SK-N-DZ (cell line): ENCODE data around the gene TBCCD1.
"Not testable (repeated sequence)": the region's sequence is repeated elsewhere in the genome, so short reads cannot be mapped to it uniquely, and the experiment has no call there.

ENCODE experiments used
- DNase-seq: peaks from one replicate; pipeline ENCODE4 v3.0.0-alpha.2; 2015; ENCODE audit warnings: low spot score

Gene TBCCD1

GRCh38 chr3:186520431-186520830, 46.7 kb downstream of the TBCCD1 start:
- DNase-seq: no peak

GRCh38 chr3:186519021-186519658, 48.0 kb downstream of the TBCCD1 start:
- DNase-seq: no peak

- no peak for DNase-seq
Observed at GRCh38 chr3:186517218-186517617, 49.9 kb downstream of the TBCCD1 start.

GRCh38 chr3:186516646-186517045, 50.5 kb downstream of the TBCCD1 start:
- DNase-seq: no peak

DNA sequence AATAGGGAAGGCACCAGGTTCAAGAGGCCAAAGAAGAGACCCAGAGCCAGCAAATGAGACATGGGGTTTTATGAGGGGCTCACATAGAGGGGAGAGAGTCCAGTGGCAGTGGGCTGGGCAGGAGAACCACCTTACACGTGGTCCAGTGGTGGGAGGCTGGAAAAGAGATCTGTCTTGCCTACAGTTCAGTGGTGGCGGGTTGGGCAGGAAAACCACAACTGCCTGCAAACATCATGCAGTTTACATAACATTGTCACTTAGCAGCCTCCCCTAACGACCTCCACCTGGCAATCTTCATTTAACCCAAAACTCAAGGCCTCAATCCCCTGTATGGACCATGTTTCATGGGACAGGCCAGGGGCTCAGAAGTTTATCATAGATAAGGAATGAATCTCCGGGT, 52.0 kb downstream of the TBCCD1 start:
- DNase-seq: no peak

GRCh38 chr3:186514296-186515002, 52.7 kb downstream of the TBCCD1 start:
- no peak for DNase-seq

- no peak for DNase-seq
Observed at GRCh38 chr3:186513386-186513785, 53.8 kb downstream of the TBCCD1 start.

DNA sequence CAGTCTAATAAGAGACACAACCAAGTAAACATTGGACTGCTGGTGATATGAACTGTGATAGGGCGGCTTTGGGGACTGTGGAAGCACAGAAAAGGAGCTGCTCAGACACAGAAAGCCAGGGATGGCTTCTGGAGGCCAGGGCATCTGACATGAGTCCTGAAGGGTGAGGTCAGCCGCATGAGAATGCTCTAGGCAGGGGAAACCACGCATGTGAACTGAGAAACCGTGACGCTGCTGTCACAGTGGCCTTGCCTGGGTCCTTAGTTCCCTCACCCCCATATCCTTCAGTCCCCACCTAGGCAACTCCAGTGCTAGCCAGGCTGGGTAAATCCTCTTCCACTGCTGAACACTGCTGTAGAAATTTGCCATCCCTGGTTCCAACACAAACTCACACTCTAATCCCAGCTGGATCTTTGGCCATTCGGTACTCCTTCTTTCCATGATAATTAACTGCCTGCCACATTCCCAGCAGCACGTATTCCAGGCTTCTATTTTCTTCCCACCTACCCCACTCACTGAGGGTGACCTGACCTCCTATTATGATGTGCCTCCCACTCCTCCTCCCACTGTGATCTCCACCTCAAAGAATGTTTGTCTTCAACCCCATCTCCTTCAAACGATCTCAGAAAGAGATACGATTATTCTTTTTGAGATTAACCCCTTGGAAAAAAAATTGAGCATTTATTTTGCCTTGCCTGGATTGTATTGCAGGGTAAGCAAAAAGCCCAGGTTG, 54.4 kb downstream of the TBCCD1 start:
- DNase-seq: no peak

DNA sequence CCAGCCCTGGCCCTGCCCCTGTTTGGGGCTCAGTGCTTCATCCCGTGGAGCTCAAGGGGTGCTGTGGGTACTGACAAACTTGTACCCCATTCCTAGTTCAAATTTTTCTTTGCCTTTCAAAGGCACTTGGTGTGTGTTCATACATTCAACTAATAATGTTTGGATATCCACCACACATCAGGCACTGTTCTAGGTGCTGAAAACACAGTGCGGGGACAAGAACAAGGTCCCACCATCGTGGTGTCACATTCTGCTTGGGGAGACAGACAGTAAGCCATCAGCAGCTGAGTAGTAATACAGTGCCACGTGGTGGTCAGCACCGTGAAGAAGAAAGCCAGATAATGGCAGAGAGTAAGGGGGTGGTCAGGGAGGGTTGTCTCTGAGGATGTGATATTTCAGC, 55.4 kb downstream of the TBCCD1 start:
- no peak for DNase-seq

DNA sequence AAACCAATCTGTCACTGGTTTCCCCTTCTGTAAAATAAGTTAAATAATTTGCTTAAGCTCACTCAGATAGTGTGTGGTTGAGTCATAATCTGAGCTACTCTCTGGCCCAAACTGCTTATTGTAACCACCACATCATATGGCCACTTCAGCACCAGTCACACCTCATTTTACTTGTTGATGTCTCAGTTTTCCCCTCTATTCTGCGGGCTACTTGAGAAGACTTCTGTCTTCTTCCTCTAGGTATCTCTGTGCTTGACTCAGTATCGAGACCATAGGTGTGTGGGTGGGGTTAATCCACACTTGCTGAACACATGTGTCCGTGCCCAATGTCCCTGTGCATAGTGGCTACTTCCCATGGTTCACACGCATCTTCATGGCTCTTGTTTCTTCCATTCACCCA, 55.9 kb downstream of the TBCCD1 start:
- DNase-seq: no peak

- no peak for DNase-seq
Observed at GRCh38 chr3:186510374-186511079, 56.6 kb downstream of the TBCCD1 start.

DNA sequence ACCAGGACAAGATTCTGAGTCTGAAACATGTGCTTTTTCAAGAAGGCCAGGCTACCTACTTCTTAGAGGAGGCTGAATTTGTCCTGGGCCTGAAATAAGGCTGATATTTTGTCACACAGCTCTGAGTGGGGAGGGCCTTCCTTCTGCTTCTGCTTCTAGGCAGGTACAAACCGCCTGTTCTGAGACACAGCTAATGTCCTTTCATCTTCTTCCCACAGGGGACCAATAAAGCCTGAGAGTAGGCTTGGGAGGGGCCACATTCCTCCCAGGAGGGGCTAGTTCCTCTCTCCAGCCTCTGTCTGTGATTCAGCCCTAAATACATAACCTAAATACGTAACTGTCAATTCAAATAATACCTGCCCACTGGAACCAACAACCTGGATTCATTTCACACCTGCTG, 57.7 kb downstream of the TBCCD1 start:
- DNase-seq: no peak

GRCh38 chr3:186506857-186507256, 60.3 kb downstream of the TBCCD1 start:
- DNase-seq: no peak

DNA sequence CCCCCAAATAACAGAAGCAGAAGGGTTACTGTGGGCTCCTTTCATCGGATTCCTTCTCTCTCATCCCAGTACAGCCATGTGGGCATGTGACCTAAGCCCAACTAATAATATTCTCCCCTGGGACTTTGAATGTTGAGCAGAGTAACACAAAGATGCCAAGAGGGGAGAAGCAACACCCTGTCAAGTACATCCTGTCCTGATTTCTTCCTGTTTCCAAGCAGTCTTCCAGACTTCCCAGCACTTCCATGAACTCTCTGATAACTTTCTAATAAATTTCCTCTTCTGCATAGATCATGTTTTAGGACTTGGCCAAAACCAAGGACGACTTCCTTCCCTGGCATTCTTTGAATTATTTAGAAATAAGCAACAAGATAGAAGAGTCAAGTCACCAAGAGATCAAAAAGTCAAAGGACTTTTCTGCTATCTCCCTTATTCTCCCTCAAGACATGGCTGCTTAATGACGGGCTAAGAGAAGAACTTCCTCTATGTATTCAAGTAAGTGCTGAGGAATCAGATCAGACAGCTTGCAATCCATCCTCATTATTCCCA, 60.9 kb downstream of the TBCCD1 start:
- no peak for DNase-seq

DNA sequence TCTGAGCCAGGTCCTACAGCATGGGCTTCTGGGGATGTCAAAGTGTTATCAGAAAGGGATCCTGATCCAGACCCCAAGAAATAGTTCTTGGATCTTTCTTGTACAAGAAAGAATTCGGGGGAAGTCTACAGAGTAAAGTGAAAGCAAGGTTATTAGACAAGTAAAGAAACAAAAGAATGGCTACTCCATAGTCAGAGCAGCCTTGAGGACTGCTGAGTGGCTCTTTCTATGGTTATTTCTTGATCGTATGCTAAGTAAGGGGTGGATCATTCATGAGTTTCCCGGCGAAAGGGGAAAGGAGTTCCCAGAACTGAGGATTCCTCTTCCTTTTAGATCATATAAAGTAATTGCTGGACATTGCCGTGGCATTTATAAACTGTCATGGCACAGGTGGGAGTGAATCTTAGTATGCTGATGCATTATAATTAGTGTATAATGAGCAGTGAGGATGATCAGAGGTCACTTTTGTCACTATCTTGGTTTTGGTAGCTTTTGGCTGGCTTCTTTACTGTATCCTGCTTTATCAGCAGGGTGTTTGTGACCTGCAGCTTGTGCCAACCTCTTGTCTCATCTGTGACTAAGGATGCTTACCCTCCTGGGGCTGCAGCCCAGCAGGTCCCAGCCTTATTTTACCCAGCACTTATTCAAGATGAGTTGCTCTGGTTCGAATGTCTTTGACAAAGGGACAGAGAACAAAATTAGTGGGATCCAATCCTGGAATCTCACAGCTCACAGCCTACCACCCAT, 64.0 kb downstream of the TBCCD1 start:
- no peak for DNase-seq

- no peak for DNase-seq
Observed at GRCh38 chr3:186502138-186502948, 64.8 kb downstream of the TBCCD1 start.

- DNase-seq: not testable (repeated sequence)
Observed at GRCh38 chr3:186499949-186500348, 67.2 kb downstream of the TBCCD1 start.

- not testable (repeated sequence) for DNase-seq
Observed at GRCh38 chr3:186498022-186498421, 69.1 kb downstream of the TBCCD1 start.

- no peak for DNase-seq
Observed at GRCh38 chr3:186497608-186498007, 69.5 kb downstream of the TBCCD1 start.

GRCh38 chr3:186496635-186497034, 70.5 kb downstream of the TBCCD1 start:
- DNase-seq: no peak
